Neural progenitor cell (in vitro differentiated cells): Measurements from ENCODE around the gene LCMT2. TPM values are rescaled to one million over a fixed set of nuclear protein-coding genes. Genes with fewer than 3 reads are reported as not detected.

Experiments
- DNase-seq: peaks from one replicate; pipeline ENCODE4 v3.0.0-alpha.2; 2016; ENCODE audit warnings: low spot score
- H2AFZ ChIP-seq: fragments of 200-600 bp; sonication (generic); replicated peaks from 2 replicates; pipeline ENCODE4 v1.6.1; 2016; ENCODE audit warnings: antibody characterized with exemption
- H3F3A ChIP-seq: fragments of 200-600 bp; sonication (generic); 2 replicates; pipeline ENCODE4 v1.6.1; 2016; ENCODE audit warnings: antibody characterized with exemption, low read depth
- H3K27ac ChIP-seq: fragments of 200-600 bp; sonication (generic); 2 replicates; pipeline ENCODE4 v1.5.1; 2016; ENCODE audit warnings: mild to moderate bottlenecking
- H3K27me3 ChIP-seq: fragments of 200-600 bp; sonication (generic); 2 replicates; pipeline ENCODE4 v1.6.1; 2016; ENCODE audit warnings: mild to moderate bottlenecking, moderate library complexity
- H3K36me3 ChIP-seq: fragments of 200-600 bp; sonication (generic); 2 replicates; pipeline ENCODE4 v1.5.1; 2016
- H3K4me1 ChIP-seq: fragments of 200-600 bp; sonication (generic); 2 replicates; pipeline ENCODE4 v1.6.1; 2016; ENCODE audit warnings: mixed run types
- H3K4me2 ChIP-seq: fragments of 200-600 bp; sonication (generic); 2 replicates; pipeline ENCODE4 v1.6.1; 2016
- H3K4me3 ChIP-seq: fragments of 200-600 bp; sonication (generic); 2 replicates; pipeline ENCODE4 v1.5.1; 2016
- H3K79me2 ChIP-seq: fragments of 200-600 bp; sonication (generic); 2 replicates; pipeline ENCODE4 v1.6.1; 2016; ENCODE audit warnings: low read depth
- H3K9ac ChIP-seq: fragments of 200-600 bp; sonication (generic); 2 replicates; pipeline ENCODE4 v1.6.1; 2016
- H3K9me3 ChIP-seq: fragments of 200-600 bp; sonication (generic); 2 replicates; pipeline ENCODE4 v1.5.1; 2016; ENCODE audit warnings: low read depth
- H4K20me1 ChIP-seq: fragments of 200-600 bp; sonication (generic); 2 replicates; pipeline ENCODE4 v1.6.1; 2016; ENCODE audit warnings: low read depth
- H3K27ac Mint-ChIP-seq: 3 replicates; pipeline ENCODE4 v1.8.0; 2021; ENCODE audit warnings: mixed read lengths
- H3K27me3 Mint-ChIP-seq: 2 replicates; pipeline ENCODE4 v1.8.0; 2022; ENCODE audit warnings: low read depth, mild to moderate bottlenecking, inconsistent platforms, moderate library complexity, mixed read lengths; ENCODE audit not compliant: insufficient read depth
- H3K36me3 Mint-ChIP-seq: 3 replicates; pipeline ENCODE4 v1.8.0; 2021; ENCODE audit warnings: mixed read lengths
- H3K4me1 Mint-ChIP-seq: 3 replicates; pipeline ENCODE4 v1.8.0; 2021; ENCODE audit warnings: mixed read lengths
- H3K4me3 Mint-ChIP-seq: 3 replicates; pipeline ENCODE4 v1.8.0; 2021; ENCODE audit warnings: mild to moderate bottlenecking, moderate library complexity, mixed read lengths
- H3K9me3 Mint-ChIP-seq: 3 replicates; pipeline ENCODE4 v1.8.0; 2020; ENCODE audit warnings: mixed read lengths
- EZH2 ChIP-seq: fragments of 200-600 bp; sonication (generic); IDR thresholded peaks from 2 replicates; pipeline ENCODE4 v1.6.1; 2017; ENCODE audit warnings: antibody characterized with exemption, mild to moderate bottlenecking, moderate library complexity
- EZH2phosphoT487 ChIP-seq: fragments of 200-600 bp; sonication (generic); IDR thresholded peaks from 2 replicates; pipeline ENCODE4 v1.6.1; 2017; ENCODE audit warnings: antibody characterized with exemption
- total RNA-seq: library from RNA; depleted of rRNA; stranded (reverse); fragments of >200 nt; gene quantifications from 2 replicates; pipeline ENCODE4 v1.2.3, GENCODE V29; 2015; ENCODE audit warnings: low replicate concordance
- TF ChIP-seq, protein P1 (sequence below): fragments of 200-600 bp; sonication (generic); IDR thresholded peaks from 2 replicates; pipeline ENCODE4 v1.5.1; 2017; ENCODE audit warnings: antibody characterized with exemption, mild to moderate bottlenecking

Gene LCMT2
- total RNA-seq, 1 donor from 2014 or later, result 14.2 TPM

DNA sequence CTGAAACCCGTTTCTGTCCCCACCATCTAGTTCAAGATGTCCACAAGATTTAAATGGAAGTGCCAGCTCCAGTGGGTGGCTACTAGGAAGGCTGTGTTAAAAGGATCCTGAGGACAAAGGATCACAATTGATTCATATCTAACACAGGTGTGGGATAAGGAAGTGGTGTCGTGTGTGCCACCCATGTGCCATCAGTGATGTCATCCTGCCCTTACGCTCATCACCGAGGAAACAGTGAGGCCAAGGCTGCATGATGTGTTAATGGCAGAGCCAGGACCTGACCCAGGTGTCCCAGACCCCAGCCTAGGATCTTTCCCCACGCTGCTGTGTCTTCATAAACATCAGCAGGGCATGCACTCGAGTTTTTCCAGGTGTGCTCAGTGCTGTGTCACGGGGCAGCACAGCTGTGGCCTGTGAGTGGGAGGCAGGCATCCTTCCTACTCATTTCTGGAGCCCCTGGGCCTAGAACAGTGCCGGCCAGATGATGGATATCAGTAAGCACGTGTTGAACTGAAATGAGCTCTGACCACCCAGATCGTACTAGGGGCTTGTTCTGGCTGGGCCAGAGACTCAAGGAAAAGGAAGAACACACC is 53.0 kb downstream of the LCMT2 start:
- no peak overlapping the region for H2AFZ ChIP-seq
- H3K27me3 Mint-ChIP-seq, result peaks cover 5% of the 10 kb centered on the region
- H3K27ac ChIP-seq, result no peak overlapping the region
- TF ChIP-seq EZH2, result no peak
- TF ChIP-seq, protein P1, sequence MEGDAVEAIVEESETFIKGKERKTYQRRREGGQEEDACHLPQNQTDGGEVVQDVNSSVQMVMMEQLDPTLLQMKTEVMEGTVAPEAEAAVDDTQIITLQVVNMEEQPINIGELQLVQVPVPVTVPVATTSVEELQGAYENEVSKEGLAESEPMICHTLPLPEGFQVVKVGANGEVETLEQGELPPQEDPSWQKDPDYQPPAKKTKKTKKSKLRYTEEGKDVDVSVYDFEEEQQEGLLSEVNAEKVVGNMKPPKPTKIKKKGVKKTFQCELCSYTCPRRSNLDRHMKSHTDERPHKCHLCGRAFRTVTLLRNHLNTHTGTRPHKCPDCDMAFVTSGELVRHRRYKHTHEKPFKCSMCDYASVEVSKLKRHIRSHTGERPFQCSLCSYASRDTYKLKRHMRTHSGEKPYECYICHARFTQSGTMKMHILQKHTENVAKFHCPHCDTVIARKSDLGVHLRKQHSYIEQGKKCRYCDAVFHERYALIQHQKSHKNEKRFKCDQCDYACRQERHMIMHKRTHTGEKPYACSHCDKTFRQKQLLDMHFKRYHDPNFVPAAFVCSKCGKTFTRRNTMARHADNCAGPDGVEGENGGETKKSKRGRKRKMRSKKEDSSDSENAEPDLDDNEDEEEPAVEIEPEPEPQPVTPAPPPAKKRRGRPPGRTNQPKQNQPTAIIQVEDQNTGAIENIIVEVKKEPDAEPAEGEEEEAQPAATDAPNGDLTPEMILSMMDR, result no peak
- no peak for TF ChIP-seq EZH2phosphoT487
- DNase-seq, result no peak
- no peaks in the 10 kb centered on the region for H3K9me3 Mint-ChIP-seq
- no peaks in the 10 kb centered on the region for H3K4me1 ChIP-seq
- no peaks in the 10 kb centered on the region for H3K36me3 Mint-ChIP-seq
- H3K9ac ChIP-seq, result no peak overlapping the region
- no peaks in the 10 kb centered on the region for H4K20me1 ChIP-seq
- H3K4me1 Mint-ChIP-seq, result no peaks in the 10 kb centered on the region
- H3F3A ChIP-seq, result no peaks in the 10 kb centered on the region
- no peak overlapping the region for H3K4me3 Mint-ChIP-seq
- no peaks in the 10 kb centered on the region for H3K36me3 ChIP-seq
- H3K79me2 ChIP-seq, result no peaks in the 10 kb centered on the region
- no peak overlapping the region for H3K27ac Mint-ChIP-seq
- H3K27me3 ChIP-seq, result no peaks in the 10 kb centered on the region
- H3K4me2 ChIP-seq, result no peak overlapping the region
- H3K9me3 ChIP-seq, result no peaks in the 10 kb centered on the region
- no peak overlapping the region for H3K4me3 ChIP-seq

DNA sequence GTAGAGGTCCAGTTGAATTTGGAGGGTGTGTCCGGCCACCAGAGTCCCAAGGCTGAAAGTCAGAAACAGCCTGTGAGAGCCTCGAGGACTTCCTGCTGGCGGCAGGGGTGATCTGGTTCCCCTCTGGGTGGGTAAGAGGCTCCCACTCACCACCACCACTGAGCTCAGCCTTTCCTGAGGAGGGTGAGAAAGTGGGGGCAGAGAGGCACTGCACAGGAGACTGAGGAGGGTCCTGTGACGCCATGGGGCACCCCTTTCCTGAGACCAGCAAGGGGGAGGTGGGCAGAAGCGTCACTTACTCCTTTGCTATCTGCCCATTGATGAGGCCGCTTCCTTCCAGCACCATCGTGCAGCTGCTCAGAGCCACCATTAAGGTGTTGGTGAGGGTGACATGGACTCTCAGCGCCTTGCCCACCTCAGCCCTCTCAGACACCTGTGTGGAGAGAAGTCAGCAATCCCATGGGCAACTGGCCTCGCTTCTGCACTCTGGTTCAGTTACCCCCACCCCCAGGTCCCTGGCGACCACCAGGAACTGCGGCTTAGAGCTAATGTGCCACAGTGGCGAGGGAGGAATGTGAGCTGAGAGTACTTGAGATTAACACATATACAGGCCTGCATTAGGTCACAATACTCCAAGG is 53.7 kb downstream of the LCMT2 start:
- Histone ChIP-seq H3K9ac (no peak overlapping the region), H3K4me2 (no peak overlapping the region), H3K27ac (no peak overlapping the region), H3K36me3 (peaks cover 3% of the 10 kb centered on the region), H4K20me1 (no peaks in the 10 kb centered on the region), H3K79me2 (no peaks in the 10 kb centered on the region), H2AFZ (no peak overlapping the region), H3K4me3 (no peak overlapping the region), H3F3A (no peaks in the 10 kb centered on the region), H3K4me1 (no peaks in the 10 kb centered on the region), H3K27me3 (no peaks in the 10 kb centered on the region), H3K9me3 (no peaks in the 10 kb centered on the region)
- peaks cover 5% of the 10 kb centered on the region for H3K27me3 Mint-ChIP-seq
- no peaks in the 10 kb centered on the region for H3K9me3 Mint-ChIP-seq
- no peak for DNase-seq
- H3K4me3 Mint-ChIP-seq, result no peak overlapping the region
- no peaks in the 10 kb centered on the region for H3K4me1 Mint-ChIP-seq
- H3K27ac Mint-ChIP-seq, result no peak overlapping the region
- no peaks in the 10 kb centered on the region for H3K36me3 Mint-ChIP-seq
- TF ChIP-seq EZH2 (no peak), EZH2phosphoT487 (no peak)
- TF ChIP-seq, protein P1, result no peak

DNA sequence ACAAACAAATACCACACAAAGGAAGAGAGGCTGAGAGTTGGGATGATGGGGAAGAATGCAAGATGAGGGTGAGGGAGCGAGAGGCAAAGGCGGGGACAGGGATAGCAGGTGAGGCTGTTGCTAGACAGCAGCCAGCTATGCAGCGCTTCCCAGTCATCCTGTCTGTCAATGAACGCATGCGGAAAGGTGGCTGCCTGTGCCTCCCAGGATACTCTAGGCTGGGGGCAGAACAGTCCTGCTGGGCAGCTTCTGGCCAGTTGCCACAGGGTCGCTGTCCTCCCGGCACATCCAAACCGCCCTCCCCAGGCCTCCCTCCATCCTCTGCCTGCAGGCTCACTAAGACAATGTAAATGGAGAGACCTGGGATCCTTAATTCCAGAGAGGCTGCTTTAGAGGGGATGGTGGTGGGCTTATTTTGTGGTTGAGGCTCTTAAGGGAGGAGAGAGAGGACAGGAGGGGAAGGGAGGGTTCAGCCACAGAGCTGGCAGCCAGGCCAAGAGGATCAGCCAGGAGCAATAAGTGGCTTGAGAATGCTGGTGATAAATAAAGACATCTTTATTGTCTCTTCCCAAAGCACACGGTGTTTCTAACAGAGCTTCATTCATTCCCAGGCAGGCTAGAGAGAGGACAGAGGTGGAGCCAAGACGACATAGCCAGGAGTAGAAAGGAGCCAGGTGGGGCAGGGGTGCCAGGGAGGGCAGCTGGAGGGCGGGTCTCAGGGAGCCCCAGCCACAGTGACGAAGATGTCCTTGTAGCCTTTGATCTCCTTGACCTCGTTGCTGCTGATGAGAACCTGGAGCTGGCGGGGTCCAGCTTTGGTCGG is 54.4 kb downstream of the LCMT2 start:
- H3K27me3 Mint-ChIP-seq, result peaks cover 4% of the 10 kb centered on the region
- Histone ChIP-seq H3K27ac (no peak overlapping the region), H3K27me3 (no peaks in the 10 kb centered on the region), H3K9me3 (no peaks in the 10 kb centered on the region), H3K9ac (no peak overlapping the region), H2AFZ (no peak overlapping the region), H3K4me1 (no peaks in the 10 kb centered on the region), H3K4me3 (no peak overlapping the region), H3F3A (no peaks in the 10 kb centered on the region), H3K36me3 (peaks cover 3% of the 10 kb centered on the region), H3K4me2 (no peak overlapping the region), H3K79me2 (no peaks in the 10 kb centered on the region), H4K20me1 (no peaks in the 10 kb centered on the region)
- TF ChIP-seq EZH2, result no peak
- TF ChIP-seq, protein P1, result no peak
- no peak for TF ChIP-seq EZH2phosphoT487
- no peaks in the 10 kb centered on the region for H3K4me1 Mint-ChIP-seq
- no peak overlapping the region for H3K27ac Mint-ChIP-seq
- DNase-seq, result no peak
- no peaks in the 10 kb centered on the region for H3K9me3 Mint-ChIP-seq
- no peak overlapping the region for H3K4me3 Mint-ChIP-seq
- H3K36me3 Mint-ChIP-seq, result no peaks in the 10 kb centered on the region
